Lung (tissue), 12 donors: ENCODE data around the gene PTPRG. TPM values are rescaled to one million over a fixed set of nuclear protein-coding genes. Genes with fewer than 3 reads are reported as not detected.

Experiments
- ATAC-seq: fragments of 200-7000 bp; cut with Tn5 transposase; one replicate; pipeline ENCODE4 v1.9.1; 2020; ENCODE audit warnings: moderate number of reproducible peaks; ENCODE audit not compliant: insufficient read depth, low FRiP score
- DNase-seq, 3 donors: peaks; one replicate each; pipeline ENCODE4 v3.0.0-alpha.2; 2013 to 2017
- H3K27ac ChIP-seq, 2 donors: one replicate each; pipeline ENCODE4 v1.5.1; 2013; ENCODE audit warnings: mild to moderate bottlenecking in 2 of 2, moderate library complexity in 2 of 2, control low read depth in 1 of 2, inconsistent platforms in 1 of 2, low read depth in 1 of 2, low read length in 1 of 2
- H3K27me3 ChIP-seq, 3 donors: one replicate each; pipeline ENCODE4 v1.5.1; 2013; ENCODE audit warnings: low read length in 2 of 3; ENCODE audit not compliant: control insufficient read depth in 3 of 3, insufficient read depth in 3 of 3
- H3K36me3 ChIP-seq, 4 donors: one replicate each; pipeline ENCODE4 v1.5.1; 2013; ENCODE audit warnings: low read length in 4 of 4, mild to moderate bottlenecking in 1 of 4, moderate library complexity in 1 of 4; ENCODE audit not compliant: control insufficient read depth in 4 of 4, insufficient read depth in 4 of 4
- H3K4me1 ChIP-seq, 5 donors: one replicate each; pipeline ENCODE4 v1.5.1; 2013; ENCODE audit warnings: low read length in 5 of 5, mild to moderate bottlenecking in 2 of 5, moderate library complexity in 1 of 5; ENCODE audit not compliant: control insufficient read depth in 5 of 5, insufficient read depth in 5 of 5
- H3K4me3 ChIP-seq: one replicate; pipeline ENCODE4 v1.5.1; 2013; ENCODE audit warnings: mild to moderate bottlenecking, control low read depth, moderate library complexity
- H3K9ac ChIP-seq, 2 donors: one replicate each; pipeline ENCODE4 v1.5.1; 2013; ENCODE audit warnings: low read length in 2 of 2, control low read depth in 1 of 2; ENCODE audit not compliant: insufficient read depth in 1 of 2
- H3K9me3 ChIP-seq, 4 donors: one replicate each; pipeline ENCODE4 v1.5.1; 2013; ENCODE audit warnings: low read length in 3 of 4, mild to moderate bottlenecking in 1 of 4, moderate library complexity in 1 of 4; ENCODE audit not compliant: control insufficient read depth in 4 of 4, insufficient read depth in 3 of 4
- CTCF ChIP-seq: IDR thresholded peaks from 2 replicates; pipeline ENCODE4 v1.5.1; 2012; ENCODE audit warnings: mild to moderate bottlenecking; ENCODE audit errors: control extremely low read depth, extremely low read depth
- WGBS, 2 donors: extraction: QIAGEN DNeasy Blood & Tissue Kit; methylation state at CpG; one replicate each; pipeline ENCODE4 v1.1.7; 2013; 5-methylcytosine and 5-hydroxymethylcytosine counted together
- polyA plus RNA-seq, 2 donors: library from polyadenylated mRNA; stranded (reverse); fragments of 200-250 nt; gene quantifications; one replicate each; pipeline ENCODE4 v1.2.1, GENCODE V29; 2013
- total RNA-seq, 2 donors: library from RNA; depleted of rRNA in 1 of 2; stranded (reverse); fragments of >200 nt in 1 of 2; gene quantifications; one replicate each; pipeline ENCODE4 v1.2.1, GENCODE V29; 2014 to 2021
- donor health status: control.
- donor health status: control.
- donor health status: Bipolar disorder and iron deficiency.
- donor health status: healthy.
- donor health status: DM: yes; HTN: yes; CAD: no.

The PTPRG gene
- total and polyA plus RNA-seq, 4 donors = 8.5 to 131 (median 75.9) TPM

DNA sequence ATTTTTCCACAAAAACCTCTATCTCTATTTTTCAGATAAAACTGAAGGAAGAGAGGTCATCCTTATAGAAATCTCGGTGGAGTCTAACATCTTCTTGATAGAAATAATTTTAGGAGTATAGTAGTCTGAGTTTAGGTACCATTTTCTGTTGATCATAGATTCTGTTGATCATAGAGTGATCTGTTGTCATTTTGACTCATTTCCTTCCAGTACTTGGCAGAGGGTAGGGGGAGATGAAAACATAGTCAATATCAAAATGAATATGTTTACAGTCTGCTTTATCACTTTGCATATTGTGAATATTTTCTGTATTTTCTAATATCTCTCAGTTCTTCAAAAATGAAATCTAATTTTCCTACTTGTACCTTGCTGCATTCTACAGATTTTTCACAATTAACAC, 458.5 kb downstream of the PTPRG start:
- DNase-seq (no peak), ATAC-seq (peak; percentile 27)
- Histone ChIP-seq H3K9me3 (no peaks in the 10 kb centered on the region), H3K27ac (no peak overlapping the region), H3K9ac (no peak overlapping the region), H3K4me3 (no peak overlapping the region), H3K27me3 (no peaks in the 10 kb centered on the region), H3K36me3 (peaks cover 0 to 4% (median 3%) of the 10 kb centered on the region in 4 donors), H3K4me1 (peaks cover 0 to 5% (median 0%) of the 10 kb centered on the region in 5 donors)
- no peak for TF ChIP-seq CTCF
- 30 to 90% methylated on average over 1 of the region's 1 CpG for WGBS, 2 donors

GRCh38 chr3:62020706-62021105, 459.3 kb downstream of the PTPRG start:
- ATAC-seq = no peak
- H3K36me3 ChIP-seq = peaks cover 0 to 4% (median 3%) of the 10 kb centered on the region in 4 donors
- peaks cover 0 to 7% (median 0%) of the 10 kb centered on the region in 5 donors for H3K4me1 ChIP-seq
- H3K27ac ChIP-seq = no peak overlapping the region
- no peak overlapping the region for H3K9ac ChIP-seq
- no peaks in the 10 kb centered on the region for H3K27me3 ChIP-seq
- no peak for TF ChIP-seq CTCF
- no peak overlapping the region for H3K4me3 ChIP-seq
- H3K9me3 ChIP-seq = no peaks in the 10 kb centered on the region
- 85 to 89% methylated on average over 2 of the region's 2 CpGs for WGBS, 2 donors
- no peak for DNase-seq

DNA sequence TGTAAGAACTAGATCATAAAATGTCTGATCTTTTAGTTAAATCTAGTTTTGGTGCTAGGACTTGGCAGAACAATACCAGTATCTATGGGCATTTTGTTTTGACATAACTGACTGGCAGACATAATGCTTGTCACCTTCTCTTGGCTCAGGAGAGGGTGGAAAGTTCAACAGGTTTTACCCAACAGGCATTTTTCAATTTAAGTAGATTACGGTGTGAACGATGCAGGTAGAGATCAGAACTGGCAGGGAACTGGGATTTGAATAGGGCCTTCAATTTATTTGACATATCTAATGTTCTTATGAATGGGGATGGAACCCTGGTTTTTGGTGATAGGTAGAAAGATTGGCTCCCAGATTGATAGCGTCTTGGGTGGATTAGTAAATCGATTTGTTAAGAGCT, 460.9 kb downstream of the PTPRG start:
- DNase-seq (no peak), ATAC-seq (no peak)
- no peak for TF ChIP-seq CTCF
- Histone ChIP-seq H3K9ac (no peak overlapping the region), H3K9me3 (no peaks in the 10 kb centered on the region), H3K4me3 (no peak overlapping the region), H3K27ac (no peak overlapping the region), H3K36me3 (peaks cover 0 to 4% (median 3%) of the 10 kb centered on the region in 4 donors), H3K4me1 (peaks cover 0 to 7% (median 0%) of the 10 kb centered on the region in 5 donors), H3K27me3 (no peaks in the 10 kb centered on the region)
- 91 to 93% methylated on average over 4 of the region's 4 CpGs for WGBS, 2 donors

GRCh38 chr3:62024882-62025281, 463.5 kb downstream of the PTPRG start:
- peaks cover 0 to 3% (median 0%) of the 10 kb centered on the region in 4 donors for H3K36me3 ChIP-seq
- no peak overlapping the region for H3K9ac ChIP-seq
- DNase-seq (no peak), ATAC-seq (no peak)
- TF ChIP-seq CTCF = no peak
- H3K4me1 ChIP-seq = peaks cover 0 to 7% (median 0%) of the 10 kb centered on the region in 5 donors
- H3K27me3 ChIP-seq = no peaks in the 10 kb centered on the region
- no peak overlapping the region for H3K27ac ChIP-seq
- H3K9me3 ChIP-seq = no peaks in the 10 kb centered on the region
- H3K4me3 ChIP-seq = no peak overlapping the region
- WGBS, 2 donors = 80% methylated on average over 3 of the region's 3 CpGs
